GM03348 (cell line): ENCODE results near the gene FA2H.
A peak's percentile ranks its signal among the peaks of the same experiment; 100 is the strongest.
"Not testable (repeated sequence)": the region's sequence is repeated elsewhere in the genome, so short reads cannot be mapped to it uniquely, and the experiment has no call there.

Experiments
- DNase-seq: peaks from one replicate; pipeline ENCODE4 v3.0.0; 2012; ENCODE audit warnings: low spot score

The FA2H gene

DNA sequence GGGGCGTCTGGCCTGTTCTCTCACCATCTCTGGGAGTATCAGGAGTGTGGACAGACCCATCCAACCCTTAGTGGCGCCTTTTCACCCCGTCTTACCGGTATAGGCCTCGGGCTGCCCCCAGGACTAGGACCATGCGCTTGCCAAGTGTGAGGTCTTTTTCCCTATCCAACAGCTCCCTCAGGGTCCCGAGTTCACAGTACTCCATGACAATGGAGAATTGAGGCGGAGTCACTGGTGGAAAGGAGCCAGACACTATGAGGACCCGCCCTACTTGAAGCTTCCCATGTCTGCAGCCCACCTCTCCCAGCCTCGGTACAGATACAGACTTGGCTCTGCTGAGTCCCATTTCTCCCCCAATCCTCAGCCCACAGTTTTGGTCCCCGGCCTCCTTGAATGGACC is 92.1 kb downstream of the FA2H start:
- no peak for DNase-seq

DNA sequence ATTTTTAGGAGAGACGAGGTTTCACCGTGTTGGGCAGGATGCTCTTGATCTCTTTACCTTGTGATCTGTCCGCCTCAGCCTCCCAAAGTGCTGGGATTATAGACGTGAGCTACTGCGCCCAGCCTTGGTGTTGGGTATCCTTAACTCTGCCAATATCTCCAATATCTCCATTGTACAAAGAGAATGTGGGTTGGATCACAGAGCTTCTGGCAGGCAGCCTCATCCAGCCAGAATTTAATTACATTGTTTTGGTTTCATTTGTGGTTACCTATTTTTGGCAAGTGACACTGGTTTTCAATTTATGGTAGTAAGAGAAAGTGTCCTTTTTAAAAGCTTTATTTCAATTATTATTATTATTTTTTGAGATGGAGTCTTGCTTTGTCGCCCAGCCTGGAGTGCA is 93.9 kb downstream of the FA2H start:
- no peak for DNase-seq

DNA sequence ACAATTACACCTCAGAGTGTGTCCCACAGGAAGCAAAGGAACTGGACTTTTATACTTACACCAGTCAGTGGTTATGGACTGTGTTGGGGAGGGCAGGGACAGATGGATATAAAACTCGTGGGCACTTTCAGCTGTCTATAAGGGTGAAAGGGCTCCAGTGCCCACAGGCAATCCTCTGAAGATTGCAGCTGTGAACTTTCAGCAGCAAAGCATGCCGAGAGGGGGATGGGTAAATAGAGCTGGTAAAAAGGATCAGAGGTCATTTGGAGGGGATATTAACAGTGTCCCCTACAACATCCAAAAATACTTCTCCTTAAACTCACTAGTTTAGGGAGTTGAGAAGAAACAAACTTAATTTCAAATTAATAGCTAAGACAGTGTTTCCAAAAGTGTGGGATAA is 94.6 kb downstream of the FA2H start:
- no peak for DNase-seq

GRCh38 chr16:74677868-74678267 is 96.8 kb downstream of the FA2H start:
- DNase-seq: no peak

- DNase-seq: no peak
Observed at GRCh38 chr16:74673876-74674275, 100.7 kb downstream of the FA2H start.

- not testable (repeated sequence) for DNase-seq
Observed at GRCh38 chr16:74668877-74669276, 105.7 kb downstream of the FA2H start.

DNA sequence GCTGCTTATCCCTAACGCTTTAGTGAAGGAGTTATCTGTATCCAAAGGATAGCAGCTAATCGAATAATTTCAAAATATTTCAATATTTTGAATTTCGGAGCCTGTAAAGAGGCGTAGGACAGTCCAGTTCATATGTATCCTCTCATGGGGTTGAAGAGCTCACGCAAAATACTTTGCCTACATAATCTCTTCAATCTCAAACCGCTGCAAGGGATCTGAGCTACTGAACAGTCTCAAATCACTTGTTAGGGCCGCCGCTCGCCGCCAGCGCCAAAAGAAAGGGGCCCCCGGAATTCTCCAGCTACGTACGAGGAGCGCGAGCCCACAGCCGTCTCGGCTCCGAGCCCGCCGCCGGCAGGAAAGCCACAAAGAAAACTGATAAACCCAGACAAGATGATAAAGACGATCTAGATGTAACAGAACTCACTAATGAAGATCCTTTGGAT is 107.3 kb downstream of the FA2H start:
- DNase-seq: peak; percentile 39

DNA sequence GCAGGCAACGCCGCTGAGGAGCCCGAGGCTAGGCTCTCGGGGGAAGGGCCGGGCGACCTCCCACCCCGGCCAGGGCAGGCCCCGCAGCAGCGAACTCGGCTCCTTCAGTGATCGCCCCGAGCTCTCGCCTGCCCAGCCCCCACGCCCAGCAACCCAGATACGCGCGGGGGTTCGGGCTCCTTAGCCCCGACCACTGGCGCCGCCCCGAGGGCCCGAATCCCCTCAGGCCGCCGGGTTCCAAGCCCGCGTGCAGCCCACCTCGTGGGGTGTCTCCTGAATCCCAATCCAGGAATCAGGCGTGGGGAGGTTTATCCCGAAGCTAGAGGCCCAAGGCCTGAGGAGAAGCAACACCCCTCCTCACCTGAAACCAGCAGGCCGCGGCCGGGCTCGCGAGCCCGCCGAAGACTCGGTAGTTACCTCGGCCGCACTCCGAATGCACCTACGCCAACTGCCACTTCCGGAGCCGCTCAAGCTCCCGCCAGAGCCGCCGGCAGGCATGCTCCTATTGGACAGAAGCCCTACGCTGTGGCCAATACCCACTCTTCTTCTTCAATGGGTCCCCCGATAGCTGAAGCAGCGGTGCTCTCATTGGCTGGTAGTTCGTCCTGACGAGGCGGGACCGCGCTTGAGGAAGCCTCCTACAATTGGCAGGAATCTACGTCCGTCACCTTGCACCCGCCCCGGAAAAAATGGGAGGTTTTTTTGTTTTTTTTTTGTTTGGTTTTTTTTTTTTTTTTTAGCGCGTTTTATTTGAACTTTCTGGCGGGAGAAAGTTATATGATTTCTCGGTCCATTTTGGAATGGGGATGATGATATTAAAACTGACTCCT is 108.0 kb downstream of the FA2H start, which contains the start of gene RFWD3:
Gene RFWD3, minus strand, starts transcription at position 453 of the 830 bp plus-strand sequence. CDS start 5,428 bp downstream, outside the sequence.
- peak; percentile 100 for DNase-seq

DNA sequence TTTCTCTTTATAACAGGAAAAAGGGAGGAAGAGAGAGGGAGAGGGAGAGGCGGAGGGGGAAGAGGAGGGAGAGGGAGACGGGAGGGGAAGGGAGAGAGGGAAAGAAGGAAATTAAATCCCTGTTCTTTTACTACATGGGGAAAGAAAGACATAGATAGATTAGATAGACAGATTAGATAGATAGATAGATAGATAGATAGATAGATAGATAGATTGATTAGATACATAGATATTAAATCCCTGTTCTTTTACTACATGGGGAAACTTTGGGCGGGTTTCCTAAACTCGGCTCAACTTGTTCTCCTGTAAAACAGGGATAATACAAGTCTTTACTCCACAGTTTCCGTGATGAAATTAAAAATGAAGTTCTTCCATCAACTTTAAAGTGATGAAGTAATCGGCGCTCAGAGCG is 108.6 kb downstream of the FA2H start:
- no peak for DNase-seq
